Epithelial cell of esophagus (primary cell): Measurements from ENCODE around the gene ARID1A.

Source experiments
- DNase-seq: peaks from one replicate; pipeline ENCODE4 v3.0.0; 2010; ENCODE audit warnings: low read depth
- H3K4me3 ChIP-seq: 2 replicates; pipeline ENCODE4 v1.5.1; 2011; ENCODE audit warnings: mild to moderate bottlenecking, low read length, control low read depth
- CTCF ChIP-seq: IDR thresholded peaks from 2 replicates; pipeline ENCODE4 v1.5.1; 2011; ENCODE audit warnings: low read depth, mild to moderate bottlenecking, low read length, control low read depth, inconsistent platforms; ENCODE audit not compliant: insufficient read depth; ENCODE audit errors: missing control alignments

ARID1A gene

DNA sequence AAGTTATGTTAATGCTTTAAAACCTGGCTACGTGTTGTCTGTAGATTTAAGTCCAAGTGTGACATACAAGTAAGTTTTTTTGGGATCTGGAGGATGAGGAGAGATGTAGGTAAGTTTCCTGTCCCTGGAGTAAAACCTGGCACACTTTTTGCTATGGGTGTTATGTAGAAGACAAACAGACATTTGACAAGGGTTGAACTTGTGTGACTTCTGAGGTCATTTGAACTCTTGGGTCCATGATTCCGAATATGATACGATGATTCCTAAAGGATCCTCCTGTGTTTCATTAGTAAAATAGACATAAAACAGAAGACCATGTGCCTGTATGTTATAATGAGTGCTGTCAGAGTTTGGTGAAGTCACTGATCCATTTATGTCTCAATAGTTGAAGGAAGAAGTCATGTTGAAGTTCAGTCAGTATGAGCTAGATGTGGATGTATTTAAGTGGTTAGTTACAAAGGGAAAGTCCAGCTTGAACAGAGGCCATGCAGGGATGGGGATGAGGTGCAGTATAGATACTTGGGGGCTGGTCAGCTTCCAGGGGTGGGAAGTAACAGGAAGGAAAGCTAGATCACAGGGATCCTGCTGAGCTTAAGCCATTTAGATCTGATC, 44.3 kb downstream of the ARID1A start:
- no peak for TF ChIP-seq CTCF
- no peak overlapping the region for H3K4me3 ChIP-seq
- no peak for DNase-seq

GRCh38 chr1:26740952-26741351, 45.1 kb downstream of the ARID1A start:
- TF ChIP-seq CTCF, result no peak
- no peak overlapping the region for H3K4me3 ChIP-seq
- DNase-seq, result no peak

GRCh38 chr1:26743426-26744059, 47.7 kb downstream of the ARID1A start:
- TF ChIP-seq CTCF, result no peak
- no peak for DNase-seq
- no peak overlapping the region for H3K4me3 ChIP-seq

GRCh38 chr1:26744075-26744959, 48.5 kb downstream of the ARID1A start:
- no peak for TF ChIP-seq CTCF
- H3K4me3 ChIP-seq, result no peak overlapping the region

DNA sequence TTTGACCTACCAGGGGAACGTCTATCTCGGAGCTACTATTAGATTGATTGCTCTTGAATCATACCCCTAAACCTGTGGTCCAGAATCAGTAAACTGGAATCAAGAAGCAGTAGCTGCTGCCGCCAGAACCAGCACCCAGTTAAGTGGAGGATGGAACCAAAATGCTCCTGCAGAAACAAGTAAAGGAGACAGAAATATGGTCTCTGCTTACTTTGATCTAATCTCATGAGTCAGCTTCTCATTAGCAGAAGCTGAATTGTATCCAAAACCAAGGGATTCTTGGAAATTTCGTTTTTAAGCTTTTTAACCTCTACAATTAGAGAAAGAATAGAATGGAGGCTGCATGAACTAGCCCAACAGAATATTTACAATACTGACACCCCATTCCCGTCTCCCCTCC, 49.4 kb downstream of the ARID1A start:
- no peak for TF ChIP-seq CTCF
- H3K4me3 ChIP-seq, result no peak overlapping the region
- DNase-seq, result no peak

More at GRCh38 chr1:26744075-26744959, 48.5 kb downstream of the ARID1A start:
- DNase-seq, result peak; percentile 96

DNA sequence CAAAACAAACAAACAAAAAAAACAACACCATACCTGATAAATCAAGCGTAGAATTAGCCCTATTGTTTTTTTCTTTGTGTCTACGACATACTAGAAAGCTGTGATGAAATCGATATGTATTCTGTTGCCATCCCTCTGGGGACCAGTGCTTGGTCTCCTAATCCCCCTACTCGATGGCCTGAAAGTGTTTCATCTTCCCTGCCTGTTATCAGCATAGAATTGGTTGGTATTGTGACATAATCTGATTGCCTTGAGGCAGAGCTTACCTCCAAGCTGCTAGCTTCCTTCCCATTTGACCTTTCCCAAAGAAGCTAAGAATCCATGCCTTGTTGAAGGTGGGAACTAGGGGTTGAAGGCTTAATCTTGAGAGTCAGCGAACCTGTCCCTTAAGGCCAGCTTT, 51.2 kb downstream of the ARID1A start:
- no peak for TF ChIP-seq CTCF
- no peak overlapping the region for H3K4me3 ChIP-seq
- no peak for DNase-seq

DNA sequence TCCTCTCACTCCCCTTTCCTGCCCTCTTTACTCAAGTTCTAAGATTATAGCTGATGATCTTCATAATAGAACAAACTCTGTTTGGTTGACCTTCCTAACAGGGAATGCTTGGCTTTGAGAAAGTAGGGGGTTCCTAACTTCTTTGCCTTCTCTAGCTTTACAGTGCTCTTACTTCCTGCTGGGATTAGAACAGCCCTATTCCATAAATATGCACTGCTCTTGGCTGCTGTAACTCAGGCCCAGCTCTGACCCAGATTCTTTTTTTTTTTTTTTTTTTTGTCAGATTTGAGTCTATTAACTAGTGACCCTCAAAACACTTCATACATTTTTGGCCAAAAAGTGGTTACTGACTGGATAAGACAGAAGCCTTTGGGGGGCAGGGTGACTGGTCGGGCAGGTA, 52.5 kb downstream of the ARID1A start:
- no peak for DNase-seq
- H3K4me3 ChIP-seq, result no peak overlapping the region
- TF ChIP-seq CTCF, result no peak
